Rectal smooth muscle tissue (tissue), 1 donor: ENCODE measurements around the gene SCYGR6.
"Not testable (repeated sequence)": the region's sequence is repeated elsewhere in the genome, so short reads cannot be mapped to it uniquely, and the experiment has no call there.

Source experiments
- H3K27ac ChIP-seq: one replicate; pipeline ENCODE4 v1.7.0; 2013; ENCODE audit warnings: low read depth, low read length, inconsistent platforms
- H3K27me3 ChIP-seq: one replicate; pipeline ENCODE4 v1.7.0; 2013; ENCODE audit warnings: low read length; ENCODE audit not compliant: control insufficient read depth, insufficient read depth
- H3K36me3 ChIP-seq: one replicate; pipeline ENCODE4 v1.7.0; 2013; ENCODE audit warnings: low read length; ENCODE audit not compliant: control insufficient read depth, insufficient read depth
- H3K4me1 ChIP-seq: one replicate; pipeline ENCODE4 v1.7.0; 2013; ENCODE audit warnings: low read length; ENCODE audit not compliant: control insufficient read depth, insufficient read depth
- H3K4me3 ChIP-seq: one replicate; pipeline ENCODE4 v1.7.0; 2013; ENCODE audit warnings: low read length
- H3K9ac ChIP-seq: one replicate; pipeline ENCODE4 v1.7.0; 2013; ENCODE audit warnings: low read length

The SCYGR6 gene

GRCh38 chr2:227724394-227725039, at the start of gene SCYGR6:
Gene SCYGR6 (minus strand): TSS chr2:227724757. CDS start chr2:227724757, 0 bp downstream.
- Histone ChIP-seq H3K27me3 (no peaks in the 10 kb centered on the region), H3K36me3 (no peaks in the 10 kb centered on the region), H3K9ac (no peak within 1 kb of the TSS), H3K27ac (no peak within 1 kb of the TSS), H3K4me3 (no peak within 1 kb of the TSS), H3K4me1 (no peaks in the 10 kb centered on the region)

- Histone ChIP-seq H3K27me3 (no peaks in the 10 kb centered on the region), H3K9ac (no peak overlapping the region), H3K27ac (no peak overlapping the region), H3K4me3 (no peak overlapping the region), H3K4me1 (no peaks in the 10 kb centered on the region), H3K36me3 (no peaks in the 10 kb centered on the region)
Measured at GRCh38 chr2:227774011-227774624, 49.6 kb upstream of the SCYGR6 start.

GRCh38 chr2:227772932-227773331, 48.4 kb upstream of the SCYGR6 start:
- Histone ChIP-seq H3K27me3 (no peaks in the 10 kb centered on the region), H3K27ac (no peak overlapping the region), H3K9ac (no peak overlapping the region), H3K36me3 (no peaks in the 10 kb centered on the region), H3K4me1 (no peaks in the 10 kb centered on the region), H3K4me3 (no peak overlapping the region)

- H3K27me3 ChIP-seq: no peaks in the 10 kb centered on the region
- H3K9ac ChIP-seq: no peak overlapping the region
- no peaks in the 10 kb centered on the region for H3K4me1 ChIP-seq
- H3K4me3 ChIP-seq: no peak overlapping the region
- no peak overlapping the region for H3K27ac ChIP-seq
- no peaks in the 10 kb centered on the region for H3K36me3 ChIP-seq
Measured at GRCh38 chr2:227772197-227772661, 47.7 kb upstream of the SCYGR6 start.

- Histone ChIP-seq H3K27ac (no peak overlapping the region), H3K36me3 (no peaks in the 10 kb centered on the region), H3K4me1 (no peaks in the 10 kb centered on the region), H3K4me3 (no peak overlapping the region), H3K9ac (no peak overlapping the region), H3K27me3 (no peaks in the 10 kb centered on the region)
Measured at GRCh38 chr2:227767830-227768229, 43.3 kb upstream of the SCYGR6 start.

GRCh38 chr2:227766373-227766883, 41.9 kb upstream of the SCYGR6 start:
- Histone ChIP-seq H3K9ac (no peak overlapping the region), H3K36me3 (no peaks in the 10 kb centered on the region), H3K4me1 (no peaks in the 10 kb centered on the region), H3K4me3 (no peak overlapping the region), H3K27ac (no peak overlapping the region), H3K27me3 (no peaks in the 10 kb centered on the region)

GRCh38 chr2:227765788-227766372, 41.3 kb upstream of the SCYGR6 start:
- H3K27me3 ChIP-seq: no peaks in the 10 kb centered on the region
- H3K27ac ChIP-seq: no peak overlapping the region
- no peaks in the 10 kb centered on the region for H3K4me1 ChIP-seq
- H3K9ac ChIP-seq: no peak overlapping the region
- no peak overlapping the region for H3K4me3 ChIP-seq
- no peaks in the 10 kb centered on the region for H3K36me3 ChIP-seq

GRCh38 chr2:227761740-227762476, 37.4 kb upstream of the SCYGR6 start:
- Histone ChIP-seq H3K27ac (no peak overlapping the region), H3K9ac (no peak overlapping the region), H3K4me1 (no peaks in the 10 kb centered on the region)

GRCh38 chr2:227759411-227760118, 35.0 kb upstream of the SCYGR6 start:
- no peaks in the 10 kb centered on the region for H3K4me1 ChIP-seq
- no peaks in the 10 kb centered on the region for H3K27me3 ChIP-seq
- no peak overlapping the region for H3K4me3 ChIP-seq
- H3K27ac ChIP-seq: no peak overlapping the region
- no peaks in the 10 kb centered on the region for H3K36me3 ChIP-seq
- no peak overlapping the region for H3K9ac ChIP-seq

More at GRCh38 chr2:227761740-227762476, 37.4 kb upstream of the SCYGR6 start:
- Histone ChIP-seq H3K27me3 (no peaks in the 10 kb centered on the region), H3K4me3 (no peak overlapping the region), H3K36me3 (no peaks in the 10 kb centered on the region)

GRCh38 chr2:227756261-227756660, 31.7 kb upstream of the SCYGR6 start:
- not testable (repeated sequence) for H3K27me3 ChIP-seq, H3K4me3 ChIP-seq, H3K27ac ChIP-seq, H3K9ac ChIP-seq, H3K36me3 ChIP-seq, H3K4me1 ChIP-seq

- no peak overlapping the region for H3K27ac ChIP-seq
- H3K4me3 ChIP-seq: no peak overlapping the region
- H3K9ac ChIP-seq: no peak overlapping the region
- H3K36me3 ChIP-seq: no peaks in the 10 kb centered on the region
- no peaks in the 10 kb centered on the region for H3K4me1 ChIP-seq
- H3K27me3 ChIP-seq: no peaks in the 10 kb centered on the region
Measured at GRCh38 chr2:227748079-227748478, 23.5 kb upstream of the SCYGR6 start.

- Histone ChIP-seq H3K9ac (no peak within 1 kb of the TSS), H3K27ac (no peak within 1 kb of the TSS), H3K4me1 (no peaks in the 10 kb centered on the region)
Measured at GRCh38 chr2:227745594-227745993, 21.0 kb upstream of the SCYGR6 start, which contains the start of gene SCYGR8. Gene SCYGR8 (plus strand): TSS chr2:227745894. CDS start chr2:227745894, 0 bp downstream.

More at GRCh38 chr2:227745594-227745993, 21.0 kb upstream of the SCYGR6 start, which contains the start of gene SCYGR8:
- H3K27me3 ChIP-seq: no peaks in the 10 kb centered on the region
- H3K36me3 ChIP-seq: no peaks in the 10 kb centered on the region
- no peak within 1 kb of the TSS for H3K4me3 ChIP-seq
